HG02678 (cell line): Measurements from ENCODE around the gene BBS9.
A peak's percentile ranks its signal among the peaks of the same experiment; 100 is the strongest.
"Not testable (repeated sequence)": the region's sequence is repeated elsewhere in the genome, so short reads cannot be mapped to it uniquely, and the experiment has no call there.

Source experiments
- ATAC-seq: cut with Tn5 transposase; IDR thresholded peaks from one replicate; pipeline ENCODE4 v1.9.1; 2021; ENCODE audit warnings: mild to moderate bottlenecking, moderate library complexity; ENCODE audit not compliant: unreplicated experiment

BBS9 gene

DNA sequence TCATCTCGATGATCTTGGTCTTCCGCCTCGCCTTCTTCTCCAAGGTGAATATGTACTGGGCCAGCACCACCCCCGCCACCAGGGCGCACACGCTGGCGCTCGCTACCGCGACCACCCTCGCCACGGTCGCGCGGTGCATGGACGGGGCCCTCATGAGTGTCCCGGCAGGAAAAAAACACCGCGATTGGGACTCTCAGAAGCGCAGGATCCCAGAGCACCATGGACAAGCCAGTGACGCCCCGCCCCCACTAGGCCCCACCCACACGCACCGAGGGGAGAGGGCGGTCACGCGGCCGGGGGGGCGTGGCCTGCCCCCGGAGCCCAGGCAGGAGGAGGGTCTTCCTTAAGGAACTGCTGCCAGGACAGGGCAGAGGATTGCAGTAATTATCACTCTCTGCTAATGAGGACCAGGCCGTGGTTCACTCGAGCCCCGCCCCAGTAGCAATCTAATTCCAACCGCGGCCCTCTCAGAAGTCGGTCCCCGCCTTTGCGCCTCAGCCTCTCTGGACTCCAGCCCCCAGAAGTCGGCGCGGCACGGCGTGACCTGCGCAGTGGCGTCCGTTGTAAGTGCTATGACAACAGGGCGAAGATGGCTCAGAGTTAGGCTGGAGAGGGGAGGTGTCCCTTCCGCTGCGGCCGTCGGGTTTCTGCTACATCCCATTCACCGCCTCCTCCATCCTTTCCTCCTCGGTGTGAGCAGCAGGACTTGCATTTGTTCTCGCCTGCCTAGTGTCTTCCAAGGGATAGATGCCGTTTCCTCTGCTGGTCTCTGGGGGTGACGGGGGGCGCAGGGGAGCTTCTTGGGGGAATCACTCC is at the start of gene BBS9:
BBS9 (plus strand) TSS at position 575 of the 816 bp plus-strand sequence. CDS start 16,689 bp downstream, outside the sequence.
- peak; percentile 100 for ATAC-seq

DNA sequence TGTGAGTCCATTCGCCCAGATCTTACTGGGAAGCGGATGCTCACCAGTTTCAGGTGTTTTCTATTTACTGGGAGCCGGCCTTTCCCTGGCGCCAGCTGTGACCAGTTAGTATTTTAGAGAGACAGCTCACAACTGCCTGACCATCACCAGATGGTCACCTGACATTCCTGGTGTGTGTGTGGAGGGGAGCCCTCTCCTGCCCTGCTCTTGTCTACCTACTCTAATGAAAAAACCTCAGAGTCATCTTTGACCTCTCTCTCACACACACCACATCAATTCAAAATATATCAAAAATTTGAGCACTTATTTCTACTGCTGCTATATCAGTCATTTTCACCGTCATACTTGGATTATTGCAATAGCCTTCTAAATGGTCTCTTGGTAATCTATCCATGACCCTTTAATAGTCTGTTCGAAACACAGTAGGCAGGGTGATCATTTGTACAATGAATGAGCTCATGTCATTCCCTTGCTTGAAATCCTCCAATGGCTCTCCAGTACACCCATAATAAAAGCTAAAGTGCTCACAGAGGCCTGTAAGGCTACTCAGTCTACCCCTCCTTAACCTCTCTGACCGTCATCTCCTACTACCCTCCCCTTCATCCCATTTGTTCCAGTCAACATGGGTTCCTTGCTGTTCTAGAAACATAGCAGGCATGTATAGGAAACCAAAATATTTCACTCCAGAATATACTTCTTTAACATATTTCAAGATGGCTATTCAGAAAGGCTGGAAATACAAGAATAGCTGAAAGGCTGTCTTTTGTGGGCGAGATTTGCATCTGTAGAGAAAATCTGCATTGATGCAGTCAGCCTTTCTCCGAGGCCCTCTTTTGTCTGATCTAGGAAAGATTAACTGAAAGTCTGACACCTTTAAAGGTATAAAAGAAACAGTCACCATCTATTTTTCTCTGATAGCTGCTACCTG is 49.3 kb upstream of the BBS9 start:
- no peak for ATAC-seq

GRCh38 chr7:33087356-33087755 is 42.0 kb upstream of the BBS9 start:
- no peak for ATAC-seq

DNA sequence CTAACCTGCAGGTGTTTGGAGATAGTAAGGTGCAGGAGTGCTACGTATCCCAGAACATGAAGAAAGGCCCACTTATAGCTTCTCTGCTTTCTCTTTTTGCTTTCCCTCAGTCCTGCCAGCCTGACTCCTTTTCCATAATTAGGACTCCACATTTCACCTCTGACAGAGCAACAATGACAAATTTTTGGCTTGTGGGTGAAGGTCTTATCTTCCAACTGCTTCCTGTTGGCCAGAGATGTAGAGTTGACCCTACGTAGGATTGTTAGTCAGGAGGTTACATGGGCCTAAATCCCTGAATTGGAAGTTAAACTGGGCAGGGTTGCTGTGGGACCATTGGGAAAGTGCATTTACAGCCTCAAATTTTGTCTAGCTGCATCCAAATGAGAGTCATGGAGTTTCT is 41.5 kb upstream of the BBS9 start:
- ATAC-seq: no peak

DNA sequence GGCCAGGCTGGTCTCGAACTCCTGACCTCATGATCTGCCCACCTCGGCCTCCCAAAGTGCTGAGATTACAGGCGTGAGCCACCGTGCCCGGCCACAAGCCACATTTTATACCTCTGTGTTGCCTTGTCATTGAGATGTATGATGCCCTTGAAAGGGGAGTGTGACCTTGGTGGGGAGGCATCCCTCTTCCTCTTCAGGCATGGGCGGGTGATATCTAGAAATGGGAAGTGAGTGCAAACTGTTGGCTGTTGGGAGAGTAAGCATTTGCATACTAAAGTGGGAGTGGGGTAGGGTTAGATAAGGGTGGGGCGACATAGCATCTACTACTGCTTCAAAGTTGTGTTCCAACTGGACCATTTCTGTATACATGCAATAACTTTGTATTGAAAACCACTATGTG is 40.2 kb upstream of the BBS9 start:
- ATAC-seq: no peak

DNA sequence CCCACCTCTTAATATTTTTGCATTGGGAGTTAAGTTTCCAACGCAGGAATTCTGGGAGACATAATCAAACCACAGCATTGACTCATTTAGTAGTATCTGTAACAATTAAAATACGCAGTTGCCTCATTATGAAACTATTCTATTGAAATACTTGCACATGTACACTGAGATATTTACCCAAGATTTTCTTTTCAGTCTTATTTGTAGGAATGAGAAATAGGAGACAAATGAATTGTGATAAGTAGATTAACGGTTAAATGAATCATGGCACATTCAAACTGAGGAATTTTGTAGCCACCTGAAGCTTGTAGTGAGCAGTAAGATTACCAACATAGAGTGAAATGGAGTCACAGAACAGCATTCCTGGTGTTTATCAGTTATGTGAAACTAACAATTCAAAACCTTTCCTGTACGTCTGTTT is 38.2 kb upstream of the BBS9 start:
- no peak for ATAC-seq

DNA sequence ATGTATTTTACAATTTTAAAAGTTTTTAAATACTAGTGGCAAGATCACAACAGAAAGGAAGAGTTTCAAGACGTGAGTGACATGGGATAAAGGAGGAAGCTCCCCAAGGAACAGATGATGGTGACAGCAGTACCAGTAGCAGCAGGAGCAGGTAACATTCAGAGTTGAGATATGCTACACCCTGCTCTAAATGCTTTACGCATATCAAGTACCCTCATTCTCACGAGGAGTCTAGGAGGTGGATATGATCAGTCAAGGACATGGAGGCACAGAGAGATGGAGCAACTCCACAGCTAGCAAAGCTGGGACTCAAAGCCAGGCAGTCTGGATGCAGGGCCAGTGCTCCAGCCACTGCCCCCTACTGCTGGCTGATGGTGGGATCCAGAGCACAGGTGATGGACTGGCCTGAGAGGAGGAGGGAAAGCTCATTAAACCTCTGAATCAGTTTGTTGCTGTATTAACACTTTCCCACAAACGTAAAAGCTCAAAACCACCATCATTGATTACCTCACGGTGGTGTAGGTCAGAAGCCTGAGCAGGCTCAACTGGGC is 37.6 kb upstream of the BBS9 start:
- no peak for ATAC-seq

DNA sequence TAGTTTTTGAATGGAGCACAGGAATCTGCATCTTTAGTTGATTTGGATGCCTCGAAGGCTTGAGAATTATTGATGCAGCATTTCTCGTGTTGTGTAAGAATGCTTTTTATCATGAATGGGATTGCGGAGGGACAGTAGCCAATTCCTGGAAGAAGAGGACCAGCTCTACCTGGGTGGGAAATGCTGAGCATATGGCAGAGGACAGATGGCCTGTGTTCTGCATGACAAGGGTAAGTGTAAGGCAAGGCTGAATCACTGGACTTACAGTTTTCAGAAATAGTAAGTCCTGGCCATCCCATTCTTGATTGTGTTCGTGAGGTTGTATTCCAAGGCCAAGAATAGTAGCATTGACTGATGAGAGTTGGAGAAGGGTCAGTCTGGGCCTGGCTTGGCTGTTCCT is 36.1 kb upstream of the BBS9 start:
- ATAC-seq: no peak

DNA sequence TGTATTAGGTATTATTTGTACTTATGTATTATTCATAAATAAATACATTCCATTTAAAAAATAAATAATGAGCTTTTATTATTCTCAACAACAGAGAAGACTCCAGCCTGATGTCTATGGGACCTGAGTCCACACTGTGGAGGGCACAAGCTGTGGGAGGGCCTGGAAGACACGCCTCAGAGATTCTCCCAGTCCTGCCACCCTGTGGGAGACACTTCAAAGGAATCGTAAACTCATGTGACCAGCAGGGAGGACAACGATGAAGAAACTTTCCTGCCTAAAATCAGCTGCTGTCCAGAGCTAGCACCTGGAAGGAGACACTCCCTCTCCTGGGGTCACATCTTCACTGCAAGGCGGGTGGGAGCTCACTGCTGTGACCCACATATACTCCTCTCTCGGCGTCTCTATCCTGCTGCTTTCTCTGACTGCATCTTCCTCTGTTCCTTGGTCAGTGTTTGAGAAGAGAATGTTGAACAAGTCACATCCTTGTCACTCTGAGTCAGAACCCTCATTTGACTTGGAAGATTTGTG is 34.6 kb upstream of the BBS9 start:
- ATAC-seq: not testable (repeated sequence)

GRCh38 chr7:33099154-33099940 is 30.0 kb upstream of the BBS9 start:
- ATAC-seq: no peak

- no peak for ATAC-seq
These were observed 28.6 kb upstream of the BBS9 start for GRCh38 chr7:33100770-33101169.

DNA sequence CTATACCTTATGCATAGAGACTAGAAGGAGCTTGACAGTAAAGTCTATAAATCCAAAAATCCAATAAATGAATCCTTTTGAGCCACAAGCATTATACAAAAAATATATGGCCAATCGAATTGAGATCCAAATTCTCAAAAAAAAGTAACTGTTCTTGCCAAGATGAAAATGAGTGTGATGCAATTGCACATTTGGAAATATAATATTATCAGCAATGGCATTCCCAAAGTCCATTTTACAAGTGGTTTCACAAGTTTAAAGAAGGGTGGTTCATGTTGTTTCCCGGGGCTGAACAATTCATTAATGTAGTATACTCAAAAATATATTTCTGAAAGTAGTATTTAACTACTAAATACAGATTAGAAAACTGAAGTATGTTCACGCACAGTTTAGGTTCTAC is 27.5 kb upstream of the BBS9 start:
- no peak for ATAC-seq

DNA sequence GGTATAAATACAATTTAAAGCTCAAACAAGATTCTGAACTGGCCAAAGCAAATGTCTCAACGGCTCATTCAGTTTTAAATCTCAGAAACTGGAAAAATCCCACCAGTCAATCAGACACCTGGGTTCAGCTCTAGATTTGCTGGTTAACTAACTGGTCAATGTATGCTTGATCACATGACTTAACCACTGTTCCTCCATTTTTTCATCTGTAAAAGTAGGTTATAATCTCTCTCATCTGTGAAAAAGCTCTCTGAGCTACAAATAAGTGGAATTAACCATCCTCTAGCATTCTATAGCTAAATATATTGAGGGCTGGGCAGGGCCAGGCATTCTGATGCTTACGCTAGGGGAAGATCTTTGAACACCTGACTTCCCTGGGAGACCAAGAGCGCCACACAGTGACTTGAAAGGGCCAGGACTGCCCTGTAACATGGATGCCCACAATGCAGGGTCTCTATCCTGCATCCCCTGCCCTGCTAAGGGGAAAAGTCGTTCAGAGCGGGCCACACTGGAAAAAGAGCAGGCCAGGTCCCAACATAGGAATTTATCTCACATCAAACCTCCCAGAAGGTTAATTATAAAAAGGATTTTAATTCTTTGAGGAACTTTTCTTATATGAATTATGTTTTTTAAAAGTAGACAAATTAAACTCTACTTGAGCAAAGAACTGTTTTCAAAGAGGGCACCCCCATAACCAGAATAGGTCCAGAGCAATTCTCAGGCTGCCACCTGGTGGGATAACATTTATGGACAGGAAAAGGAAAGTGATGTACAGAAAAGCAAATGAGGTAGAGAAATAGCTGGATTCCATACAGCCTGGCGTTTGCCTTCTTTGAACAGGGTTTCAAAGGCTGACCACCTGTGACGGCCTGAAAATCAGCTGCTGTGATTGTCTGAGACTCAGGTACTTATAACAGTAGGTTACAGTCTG is 22.0 kb upstream of the BBS9 start:
- ATAC-seq: peak; percentile 40

- peak; percentile 6 for ATAC-seq
These were observed 20.8 kb upstream of the BBS9 start for GRCh38 chr7:33108554-33109004.

DNA sequence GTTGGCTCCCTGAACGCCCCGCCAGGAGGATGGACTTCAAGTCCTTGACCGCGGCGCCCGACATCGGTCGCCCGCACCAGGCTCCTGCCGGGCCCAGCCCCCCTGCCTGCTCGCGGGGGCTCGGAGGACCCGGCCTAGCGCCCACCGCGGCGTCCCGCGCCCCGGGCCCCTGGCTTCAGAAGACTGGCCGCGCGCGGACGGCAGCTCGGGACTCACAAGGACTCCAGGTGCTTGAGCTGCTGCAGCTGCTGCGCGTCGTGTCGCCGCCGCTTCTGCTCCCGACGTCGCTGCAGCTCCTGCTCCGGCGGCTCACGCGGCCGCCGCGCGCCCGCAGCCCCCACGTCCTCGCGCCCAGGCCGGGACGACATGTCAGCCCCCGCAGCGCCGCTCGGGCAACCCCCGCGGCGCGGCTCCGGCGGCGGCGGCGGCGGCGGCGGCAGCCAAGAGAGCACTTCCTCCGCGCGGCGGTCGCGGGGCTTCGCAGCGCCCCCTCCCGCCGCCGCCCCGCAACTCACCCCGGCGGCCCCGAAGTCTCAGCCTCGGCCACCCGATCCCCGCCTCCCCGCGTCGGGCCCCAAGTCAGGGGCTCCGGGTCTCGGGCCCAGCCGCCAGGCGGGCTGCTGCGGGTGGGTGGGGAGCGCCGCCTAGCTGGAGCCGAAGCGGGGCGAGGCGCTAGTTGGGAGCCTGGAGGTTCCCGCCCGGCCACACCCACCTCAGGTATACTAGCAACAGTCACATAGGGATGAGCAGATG is 20.2 kb upstream of the BBS9 start, which contains the start of gene RP9:
RP9 (minus strand) TSS at position 400 of the 753 bp plus-strand sequence; CDS start at position 368, 32 bp downstream.
- peak; percentile 89 for ATAC-seq

DNA sequence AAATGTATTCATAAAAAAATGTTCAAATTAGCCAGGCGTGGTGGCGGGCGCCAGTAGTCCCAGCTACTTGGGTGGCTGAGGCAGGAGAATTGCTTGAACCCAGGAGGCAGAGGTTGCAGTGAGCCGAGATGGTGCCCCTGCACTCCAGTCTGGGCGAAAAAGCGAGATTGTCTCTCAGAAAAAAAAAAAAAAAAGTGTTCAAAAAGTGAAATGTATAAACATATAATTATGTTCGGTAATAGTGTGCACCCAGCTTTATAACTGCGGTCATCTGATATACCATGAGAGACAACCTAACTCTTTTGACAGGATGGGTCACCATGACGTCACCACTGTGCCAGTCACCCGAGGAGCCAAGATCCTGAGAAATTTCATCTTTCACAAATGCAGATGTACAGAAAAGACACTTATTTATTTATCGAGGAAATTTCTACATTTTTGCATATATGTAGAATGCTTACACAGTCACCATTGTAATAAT is 19.6 kb upstream of the BBS9 start:
- ATAC-seq: no peak

GRCh38 chr7:33111614-33112013 is 17.8 kb upstream of the BBS9 start:
- no peak for ATAC-seq

DNA sequence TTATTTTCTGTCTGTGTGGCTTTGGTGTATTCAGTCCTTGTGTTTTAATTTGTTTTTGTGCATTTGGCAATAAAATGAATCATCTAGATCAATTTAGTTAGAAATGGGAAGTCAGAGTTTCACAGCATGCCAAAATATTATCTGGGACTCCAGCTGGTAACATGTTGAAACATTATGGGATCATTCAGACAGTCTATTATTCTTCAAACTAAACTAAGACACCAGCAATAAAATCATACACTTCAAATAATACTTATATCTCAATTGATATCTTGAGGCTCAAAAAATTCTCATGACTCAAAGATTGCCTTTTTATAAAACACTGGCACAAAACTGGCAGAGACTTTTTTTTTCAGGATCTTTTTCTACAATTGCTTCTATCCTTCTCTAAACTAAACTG is 14.4 kb upstream of the BBS9 start:
- ATAC-seq: no peak
